ENCODE results near the gene TMEM256. TPM values are rescaled to one million over a fixed set of nuclear protein-coding genes. Genes with fewer than 3 reads are reported as not detected.

The TMEM256 gene
- polyA plus RNA-seq, 3 donors, result 83.2 to 104 (median 93.7) TPM

GRCh38 chr17:7356072-7356549 is 47.8 kb downstream of the TMEM256 start:
- DNase-seq, result peak; percentile 71

- no peak for DNase-seq
Measured at GRCh38 chr17:7355573-7355972, 48.3 kb downstream of the TMEM256 start.

GRCh38 chr17:7355053-7355452 is 48.8 kb downstream of the TMEM256 start, which contains the start of gene TMEM95:
TMEM95 (plus strand) TSS chr17:7355156; CDS start chr17:7355205, 49 bp downstream.
- DNase-seq, result no peak

GRCh38 chr17:7354262-7354843 is 49.5 kb downstream of the TMEM256 start:
- DNase-seq, result no peak

Other genes with a start within 250 kb of the TMEM256 start
- gene ASGR1, start 224.7 kb downstream of the TMEM256 start, polyA plus RNA-seq (ENCODE audit: insufficient read length in 3 of 3), result 10 to 100 TPM in 1 of 3 donors, 1 to 10 TPM in 2; 8.1 to 10.6 (median 8.6) TPM
- 10 to 100 TPM; 32.1 to 39.7 (median 35.3) TPM for gene DLG4, start 184.3 kb downstream of the TMEM256 start, polyA plus RNA-seq (ENCODE audit: insufficient read length in 3 of 3)
- gene ACADVL, start 184.2 kb downstream of the TMEM256 start, polyA plus RNA-seq (ENCODE audit: insufficient read length in 3 of 3), result 100 to 1,000 TPM; 488 to 565 (median 530) TPM
- gene DVL2, start 169.6 kb downstream of the TMEM256 start, polyA plus RNA-seq (ENCODE audit: insufficient read length in 3 of 3), result 10 to 100 TPM; 62.4 to 66.1 (median 64.6) TPM
- 10 to 100 TPM; 59.0 to 72.3 (median 64.3) TPM for gene PHF23, start 164.6 kb downstream of the TMEM256 start, polyA plus RNA-seq (ENCODE audit: insufficient read length in 3 of 3)
- 100 to 1,000 TPM; 456 to 505 (median 482) TPM for gene GABARAP, start 161.6 kb downstream of the TMEM256 start, polyA plus RNA-seq (ENCODE audit: insufficient read length in 3 of 3)
- gene CTDNEP1, start 152.4 kb downstream of the TMEM256 start, polyA plus RNA-seq (ENCODE audit: insufficient read length in 3 of 3), result 100 to 1,000 TPM; 145 to 149 (median 146) TPM
- gene ELP5, start 151.9 kb downstream of the TMEM256 start, polyA plus RNA-seq (ENCODE audit: insufficient read length in 3 of 3), result 10 to 100 TPM; 53.8 to 63.4 (median 57.1) TPM
- gene CLDN7, start 141.6 kb downstream of the TMEM256 start, polyA plus RNA-seq (ENCODE audit: insufficient read length in 3 of 3), result 10 to 100 TPM; 45.0 to 67.5 (median 58.4) TPM
- gene SLC2A4, start 122.4 kb downstream of the TMEM256 start, polyA plus RNA-seq (ENCODE audit: insufficient read length in 3 of 3), result 1 to 10 TPM; 1.8 to 3.7 (median 2.5) TPM
- 1 to 10 TPM; 4.0 to 4.7 (median 4.2) TPM for gene YBX2, start 109.5 kb downstream of the TMEM256 start, polyA plus RNA-seq (ENCODE audit: insufficient read length in 3 of 3)
- gene EIF5A, start 96.5 kb downstream of the TMEM256 start, polyA plus RNA-seq (ENCODE audit: insufficient read length in 3 of 3), result 100 to 1,000 TPM; 289 to 360 (median 348) TPM
- gene GPS2, start 88.7 kb downstream of the TMEM256 start, polyA plus RNA-seq (ENCODE audit: insufficient read length in 3 of 3), result 100 to 1,000 TPM in 1 of 3 donors, 10 to 100 TPM in 2; 96.6 to 102 (median 97.8) TPM
- gene NEURL4, start 74.8 kb downstream of the TMEM256 start, polyA plus RNA-seq (ENCODE audit: insufficient read length in 3 of 3), result 10 to 100 TPM; 32.4 to 37.7 (median 35.8) TPM
- 10 to 100 TPM in 1 of 3 donors, 1 to 10 TPM in 2; 7.0 to 10.2 (median 9.8) TPM for gene ACAP1, start 67.6 kb downstream of the TMEM256 start, polyA plus RNA-seq (ENCODE audit: insufficient read length in 3 of 3)
- 10 to 100 TPM; 11.8 to 14.5 (median 13.1) TPM for gene KCTD11, start 51.9 kb downstream of the TMEM256 start, polyA plus RNA-seq (ENCODE audit: insufficient read length in 3 of 3)
- not detected for gene TMEM95, start 48.9 kb downstream of the TMEM256 start, polyA plus RNA-seq (ENCODE audit: insufficient read length in 3 of 3)
- 1 to 10 TPM; 5.7 to 7.9 (median 6.1) TPM for gene TNK1, start 23.0 kb downstream of the TMEM256 start, polyA plus RNA-seq (ENCODE audit: insufficient read length in 3 of 3)
- gene PLSCR3, start 9.6 kb downstream of the TMEM256 start, polyA plus RNA-seq (ENCODE audit: insufficient read length in 3 of 3), result 10 to 100 TPM; 37.4 to 45.5 (median 41.1) TPM
- 10 to 100 TPM; 27.6 to 31.3 (median 29.4) TPM for gene NLGN2, start 3.7 kb upstream of the TMEM256 start, polyA plus RNA-seq (ENCODE audit: insufficient read length in 3 of 3)
- gene SPEM1, start 16.2 kb upstream of the TMEM256 start, polyA plus RNA-seq (ENCODE audit: insufficient read length in 3 of 3), result not detected
- gene SPEM2, start 21.5 kb upstream of the TMEM256 start, polyA plus RNA-seq (ENCODE audit: insufficient read length in 3 of 3), result not detected
- gene SPEM3, start 24.8 kb upstream of the TMEM256 start, polyA plus RNA-seq (ENCODE audit: insufficient read length in 3 of 3), result not detected
- gene TMEM102, start 31.3 kb upstream of the TMEM256 start, polyA plus RNA-seq (ENCODE audit: insufficient read length in 3 of 3), result 1 to 10 TPM; 4.4 to 5.5 (median 5.1) TPM
- 1 to 10 TPM; 5.9 to 6.7 (median 6.0) TPM for gene FGF11, start 35.4 kb upstream of the TMEM256 start, polyA plus RNA-seq (ENCODE audit: insufficient read length in 3 of 3)
- gene CHRNB1, start 41.0 kb upstream of the TMEM256 start, polyA plus RNA-seq (ENCODE audit: insufficient read length in 3 of 3), result 10 to 100 TPM in 2 of 3 donors, 1 to 10 TPM in 1; 9.0 to 12.1 (median 10.7) TPM
- 10 to 100 TPM; 40.8 to 49.5 (median 47.1) TPM for gene ZBTB4, start 75.5 kb upstream of the TMEM256 start, polyA plus RNA-seq (ENCODE audit: insufficient read length in 3 of 3)
- gene SLC35G6, start 77.3 kb upstream of the TMEM256 start, polyA plus RNA-seq (ENCODE audit: insufficient read length in 3 of 3), result under 1 TPM; 0.20 to 0.67 (median 0.52) TPM
- gene POLR2A, start 80.3 kb upstream of the TMEM256 start, polyA plus RNA-seq (ENCODE audit: insufficient read length in 3 of 3), result 100 to 1,000 TPM; 142 to 149 (median 143) TPM
- 10 to 100 TPM; 25.7 to 30.1 (median 28.2) TPM for gene TNFSF12, start 145.0 kb upstream of the TMEM256 start, polyA plus RNA-seq (ENCODE audit: insufficient read length in 3 of 3)
- 10 to 100 TPM; 12.8 to 18.2 (median 13.5) TPM for gene TNFSF13, start 154.7 kb upstream of the TMEM256 start, polyA plus RNA-seq (ENCODE audit: insufficient read length in 3 of 3)
- 10 to 100 TPM; 61.2 to 77.8 (median 73.5) TPM for gene SENP3, start 157.8 kb upstream of the TMEM256 start, polyA plus RNA-seq (ENCODE audit: insufficient read length in 3 of 3)
- 10 to 100 TPM; 58.8 to 76.9 (median 62.4) TPM for gene CD68, start 175.5 kb upstream of the TMEM256 start, polyA plus RNA-seq (ENCODE audit: insufficient read length in 3 of 3)
- gene MPDU1, start 179.8 kb upstream of the TMEM256 start, polyA plus RNA-seq (ENCODE audit: insufficient read length in 3 of 3), result 100 to 1,000 TPM; 106 to 126 (median 123) TPM
- gene SOX15, start 186.0 kb upstream of the TMEM256 start, polyA plus RNA-seq (ENCODE audit: insufficient read length in 3 of 3), result 1 to 10 TPM; 3.7 to 4.9 (median 3.8) TPM
- gene FXR2, start 210.8 kb upstream of the TMEM256 start, polyA plus RNA-seq (ENCODE audit: insufficient read length in 3 of 3), result 10 to 100 TPM; 48.9 to 54.0 (median 52.3) TPM
- gene SAT2, start 223.7 kb upstream of the TMEM256 start, polyA plus RNA-seq (ENCODE audit: insufficient read length in 3 of 3), result 100 to 1,000 TPM; 145 to 161 (median 161) TPM
- 1 to 10 TPM; 4.6 to 7.3 (median 6.4) TPM for gene SHBG, start 226.0 kb upstream of the TMEM256 start, polyA plus RNA-seq (ENCODE audit: insufficient read length in 3 of 3)
- 10 to 100 TPM; 18.1 to 24.2 (median 21.5) TPM for gene ATP1B2, start 246.8 kb upstream of the TMEM256 start, polyA plus RNA-seq (ENCODE audit: insufficient read length in 3 of 3)